ENCODE measurements around the gene AANAT. TPM values are rescaled to one million over a fixed set of nuclear protein-coding genes. Genes with fewer than 3 reads are reported as not detected.

Gene AANAT
- total and polyA plus RNA-seq, 2 experiments from 2014 or later = not detected

GRCh38 chr17:76422406-76422805 lies 45.0 kb upstream of the AANAT start:
- Histone ChIP-seq H2AFZ (no peak overlapping the region), H3K9ac (no peak overlapping the region), H3F3A (ENCODE audit: insufficient read depth) (peaks cover 7% of the 10 kb centered on the region), H3K4me3 (no peak overlapping the region), H3K36me3 (ENCODE audit: low read depth) (no peaks in the 10 kb centered on the region), H3K79me2 (ENCODE audit: insufficient read depth) (peaks cover 89% of the 10 kb centered on the region), H3K4me2 (ENCODE audit: unreplicated experiment) (no peak overlapping the region), H4K20me1 (ENCODE audit: insufficient read depth) (no peaks in the 10 kb centered on the region), H3K9me2 (ENCODE audit: insufficient read depth) (no peaks in the 10 kb centered on the region), H3K27me3 (replicated peaks; ENCODE audit: insufficient read depth) (no peaks in the 10 kb centered on the region), H3K27ac (no peak overlapping the region), H3K9me3 (ENCODE audit: low read depth) (no peaks in the 10 kb centered on the region), H3K4me1 (ENCODE audit: insufficient read depth) (peaks cover 5% of the 10 kb centered on the region)
- TF ChIP-seq EZH2 (IDR thresholded peaks at IDR 0.05; ENCODE audit: insufficient read depth, poor library complexity, severe bottlenecking) = no peak
- no peak for TF ChIP-seq EZH2phosphoT487 (IDR thresholded peaks at IDR 0.05; ENCODE audit: insufficient read depth, low read depth)
- DNase-seq = no peak
- in situ Hi-C loops (cut with MboI) = no loop called here
- WGBS, 2 experiments (ENCODE audit: low coverage in 1 of 2, low lambda C conversion rate in 2 of 2, missing lambda C conversion rate in 2 of 2) = 91 to 97% methylated on average over 8 of the region's 8 CpGs

- Histone ChIP-seq H3F3A (ENCODE audit: insufficient read depth) (peaks cover 11% of the 10 kb centered on the region), H3K9me3 (ENCODE audit: low read depth) (no peaks in the 10 kb centered on the region), H3K9ac (no peak overlapping the region), H3K79me2 (ENCODE audit: insufficient read depth) (peaks cover 93% of the 10 kb centered on the region), H3K36me3 (ENCODE audit: low read depth) (no peaks in the 10 kb centered on the region), H2AFZ (no peak overlapping the region), H3K27ac (no peak overlapping the region), H4K20me1 (ENCODE audit: insufficient read depth) (no peaks in the 10 kb centered on the region), H3K9me2 (ENCODE audit: insufficient read depth) (no peaks in the 10 kb centered on the region), H3K27me3 (replicated peaks; ENCODE audit: insufficient read depth) (no peaks in the 10 kb centered on the region), H3K4me3 (no peak overlapping the region), H3K4me2 (ENCODE audit: unreplicated experiment) (no peak overlapping the region), H3K4me1 (ENCODE audit: insufficient read depth) (peaks cover 10% of the 10 kb centered on the region)
- DNase-seq = no peak
- TF ChIP-seq EZH2phosphoT487 (IDR thresholded peaks at IDR 0.05; ENCODE audit: insufficient read depth, low read depth) (no peak), EZH2 (IDR thresholded peaks at IDR 0.05; ENCODE audit: insufficient read depth, poor library complexity, severe bottlenecking) (no peak)
- 95 to 98% methylated on average over 6 of the region's 6 CpGs for WGBS, 2 experiments (ENCODE audit: low coverage in 1 of 2, low lambda C conversion rate in 2 of 2, missing lambda C conversion rate in 2 of 2)
- in situ Hi-C loops (cut with MboI) = no loop called here
These were observed 44.5 kb upstream of the AANAT start for GRCh38 chr17:76422860-76423259.

- peaks cover 18% of the 10 kb centered on the region for H3F3A ChIP-seq (ENCODE audit: insufficient read depth)
- peaks cover 14% of the 10 kb centered on the region for H3K4me1 ChIP-seq (ENCODE audit: insufficient read depth)
- in situ Hi-C loops (cut with MboI) = no loop called here
- H3K9me2 ChIP-seq (ENCODE audit: insufficient read depth) = no peaks in the 10 kb centered on the region
- H4K20me1 ChIP-seq (ENCODE audit: insufficient read depth) = no peaks in the 10 kb centered on the region
- WGBS, 2 experiments (ENCODE audit: low coverage in 1 of 2, low lambda C conversion rate in 2 of 2, missing lambda C conversion rate in 2 of 2) = 98% methylated on average over 3 of the region's 3 CpGs
- peak overlapping the region; percentile 22; the same call in 1 of the 2 replicates for H3K27ac ChIP-seq
- H3K4me3 ChIP-seq = no peak overlapping the region
- TF ChIP-seq EZH2phosphoT487 (IDR thresholded peaks at IDR 0.05; ENCODE audit: insufficient read depth, low read depth) (no peak), EZH2 (IDR thresholded peaks at IDR 0.05; ENCODE audit: insufficient read depth, poor library complexity, severe bottlenecking) (no peak)
- no peaks in the 10 kb centered on the region for H3K9me3 ChIP-seq (ENCODE audit: low read depth)
- DNase-seq = no peak
- H3K9ac ChIP-seq = no peak overlapping the region
- H3K4me2 ChIP-seq (ENCODE audit: unreplicated experiment) = no peak overlapping the region
- no peaks in the 10 kb centered on the region for H3K27me3 ChIP-seq (replicated peaks; ENCODE audit: insufficient read depth)
- no peaks in the 10 kb centered on the region for H3K36me3 ChIP-seq (ENCODE audit: low read depth)
- H3K79me2 ChIP-seq (ENCODE audit: insufficient read depth) = peaks cover 94% of the 10 kb centered on the region
- no peak overlapping the region for H2AFZ ChIP-seq
These were observed 40.5 kb upstream of the AANAT start for GRCh38 chr17:76426853-76427252.

- no peak overlapping the region for H3K4me3 ChIP-seq
- no peak overlapping the region for H3K4me2 ChIP-seq (ENCODE audit: unreplicated experiment)
- 81 to 82% methylated on average over 8 of the region's 8 CpGs for WGBS, 2 experiments (ENCODE audit: low coverage in 1 of 2, low lambda C conversion rate in 2 of 2, missing lambda C conversion rate in 2 of 2)
- H3K36me3 ChIP-seq (ENCODE audit: low read depth) = no peaks in the 10 kb centered on the region
- H3K27me3 ChIP-seq (replicated peaks; ENCODE audit: insufficient read depth) = no peaks in the 10 kb centered on the region
- peaks cover 7% of the 10 kb centered on the region; the same call in 1 of the 2 replicates for H4K20me1 ChIP-seq (ENCODE audit: insufficient read depth)
- peaks cover 18% of the 10 kb centered on the region for H3F3A ChIP-seq (ENCODE audit: insufficient read depth)
- in situ Hi-C loops (cut with MboI) = no loop called here
- no peaks in the 10 kb centered on the region for H3K9me3 ChIP-seq (ENCODE audit: low read depth)
- TF ChIP-seq EZH2phosphoT487 (IDR thresholded peaks at IDR 0.05; ENCODE audit: insufficient read depth, low read depth) (no peak), EZH2 (IDR thresholded peaks at IDR 0.05; ENCODE audit: insufficient read depth, poor library complexity, severe bottlenecking) (no peak)
- no peak overlapping the region for H3K9ac ChIP-seq
- H3K27ac ChIP-seq = peak overlapping the region; percentile 22; the same call in 1 of the 2 replicates
- H3K9me2 ChIP-seq (ENCODE audit: insufficient read depth) = no peaks in the 10 kb centered on the region
- H2AFZ ChIP-seq = no peak overlapping the region
- peaks cover 97% of the 10 kb centered on the region for H3K79me2 ChIP-seq (ENCODE audit: insufficient read depth)
- H3K4me1 ChIP-seq (ENCODE audit: insufficient read depth) = peaks cover 14% of the 10 kb centered on the region
- DNase-seq = peak; percentile 49
These were observed 39.7 kb upstream of the AANAT start for GRCh38 chr17:76427501-76428231.

Data from GM23248 (cell line).